Measurements from ENCODE around the gene FRRS1L. TPM values are rescaled to one million over a fixed set of nuclear protein-coding genes. Genes with fewer than 3 reads are reported as not detected.

FRRS1L gene
- total and polyA plus RNA-seq, 2 donors (not counting 1 experiment from before 2014, with no cell fraction given) = 0.08 to 0.17 TPM

GRCh38 chr9:109092051-109092580 is 74.9 kb downstream of the FRRS1L start:
- Histone ChIP-seq H3K4me3 (replicated peaks in 1 of 4; ENCODE audit: control extremely low read depth in 1 of 4, insufficient read depth in 1 of 4, low read depth in 3 of 4, low read length in 4 of 4) (no peak overlapping the region), H3K36me3 (ENCODE audit: control insufficient read depth, insufficient read depth, low read length) (peaks cover 11% of the 10 kb centered on the region), H3K27me3 (ENCODE audit: control insufficient read depth, insufficient read depth, low read length) (no peaks in the 10 kb centered on the region), H3K9ac (ENCODE audit: insufficient read depth, low read length) (no peak overlapping the region), H4K20me1 (ENCODE audit: control insufficient read depth, extremely low read depth, insufficient read depth, low read length) (no peaks in the 10 kb centered on the region), H3K79me2 (ENCODE audit: control insufficient read depth, insufficient read depth, low read length) (peaks cover 34% of the 10 kb centered on the region), H2AFZ (ENCODE audit: low read length) (no peak overlapping the region), H3K27ac (ENCODE audit: insufficient read depth, low read length) (no peak overlapping the region), H3K9me3 (ENCODE audit: control insufficient read depth, insufficient read depth, low read depth, low read length) (no peaks in the 10 kb centered on the region), H3K4me2 (ENCODE audit: extremely low read depth, insufficient read depth, low read length) (no peak overlapping the region), H3K4me1 (ENCODE audit: control insufficient read depth, extremely low read depth, insufficient read depth, low read length) (no peaks in the 10 kb centered on the region)
- TF ChIP-seq EZH2 (IDR thresholded peaks at IDR 0.05; ENCODE audit: low read length, missing control alignments) = no peak
- TF ChIP-seq CTCF (conservative IDR thresholded peaks at IDR 0.05 in 1 of 2, IDR thresholded peaks at IDR 0.05 in 1 of 2; ENCODE audit: low read depth in 1 of 2, low read length in 2 of 2) = no peak
- DNase-seq (ENCODE audit: low read depth in 2 of 2) = no peak

DNA sequence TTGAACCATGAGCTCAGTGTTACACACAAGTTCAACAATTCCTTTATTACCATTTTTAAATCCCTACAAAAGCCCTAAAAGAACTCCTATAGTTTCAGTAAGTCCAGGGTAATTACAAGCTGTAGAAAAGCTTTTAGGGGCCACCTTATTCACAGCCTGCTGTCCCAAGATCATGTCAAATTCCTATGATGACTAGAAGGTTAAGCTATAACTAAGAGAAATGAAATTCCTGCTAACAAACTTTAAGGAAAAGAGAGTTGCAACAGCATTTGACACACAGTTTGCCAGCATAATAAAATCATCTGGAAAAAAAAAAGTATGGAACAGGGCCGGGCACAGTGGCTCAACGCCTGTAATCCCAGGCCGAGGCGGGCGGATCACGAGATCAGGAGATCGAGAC is 78.8 kb downstream of the FRRS1L start:
- Histone ChIP-seq H3K9me3 (ENCODE audit: control insufficient read depth, insufficient read depth, low read depth, low read length) (no peaks in the 10 kb centered on the region), H3K4me3 (replicated peaks in 1 of 4; ENCODE audit: control extremely low read depth in 1 of 4, insufficient read depth in 1 of 4, low read depth in 3 of 4, low read length in 4 of 4) (no peak overlapping the region), H3K9ac (ENCODE audit: insufficient read depth, low read length) (no peak overlapping the region), H3K4me1 (ENCODE audit: control insufficient read depth, extremely low read depth, insufficient read depth, low read length) (no peaks in the 10 kb centered on the region), H3K27ac (ENCODE audit: insufficient read depth, low read length) (no peak overlapping the region), H3K4me2 (ENCODE audit: extremely low read depth, insufficient read depth, low read length) (no peak overlapping the region), H4K20me1 (ENCODE audit: control insufficient read depth, extremely low read depth, insufficient read depth, low read length) (no peaks in the 10 kb centered on the region), H3K79me2 (ENCODE audit: control insufficient read depth, insufficient read depth, low read length) (peaks cover 2% of the 10 kb centered on the region), H3K27me3 (ENCODE audit: control insufficient read depth, insufficient read depth, low read length) (no peaks in the 10 kb centered on the region), H2AFZ (ENCODE audit: low read length) (no peak overlapping the region), H3K36me3 (ENCODE audit: control insufficient read depth, insufficient read depth, low read length) (peaks cover 8% of the 10 kb centered on the region)
- DNase-seq (ENCODE audit: low read depth in 2 of 2) = peak in 1 of 2 donors; percentile 17
- TF ChIP-seq EZH2 (IDR thresholded peaks at IDR 0.05; ENCODE audit: low read length, missing control alignments) = no peak
- TF ChIP-seq CTCF (conservative IDR thresholded peaks at IDR 0.05 in 1 of 2, IDR thresholded peaks at IDR 0.05 in 1 of 2; ENCODE audit: low read depth in 1 of 2, low read length in 2 of 2) = no peak

DNA sequence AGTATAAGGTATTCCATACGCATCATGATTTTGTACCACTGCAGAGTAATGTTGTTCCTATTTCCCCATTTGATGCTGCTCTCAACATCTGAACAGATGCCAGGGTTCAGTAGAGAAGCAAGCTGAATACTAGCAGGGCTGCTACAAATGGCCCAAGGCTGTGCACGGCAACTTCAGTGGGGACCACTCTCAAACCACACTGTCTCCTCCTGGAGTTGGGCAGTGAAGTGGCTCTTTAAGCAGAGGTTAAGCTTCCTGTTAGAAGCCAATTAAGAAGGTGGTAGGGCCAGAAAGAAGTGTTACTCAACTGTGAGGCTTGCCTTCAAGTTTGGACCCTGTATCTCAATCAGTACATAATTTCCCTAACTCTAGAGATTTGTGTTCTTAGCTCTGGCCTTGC is 79.3 kb downstream of the FRRS1L start:
- Histone ChIP-seq H3K4me2 (ENCODE audit: extremely low read depth, insufficient read depth, low read length) (no peak overlapping the region), H3K79me2 (ENCODE audit: control insufficient read depth, insufficient read depth, low read length) (peaks cover 2% of the 10 kb centered on the region), H3K9me3 (ENCODE audit: control insufficient read depth, insufficient read depth, low read depth, low read length) (no peaks in the 10 kb centered on the region), H3K36me3 (ENCODE audit: control insufficient read depth, insufficient read depth, low read length) (peaks cover 8% of the 10 kb centered on the region), H3K9ac (ENCODE audit: insufficient read depth, low read length) (no peak overlapping the region), H3K27me3 (ENCODE audit: control insufficient read depth, insufficient read depth, low read length) (no peaks in the 10 kb centered on the region), H3K27ac (ENCODE audit: insufficient read depth, low read length) (no peak overlapping the region), H2AFZ (ENCODE audit: low read length) (no peak overlapping the region), H3K4me1 (ENCODE audit: control insufficient read depth, extremely low read depth, insufficient read depth, low read length) (no peaks in the 10 kb centered on the region), H3K4me3 (replicated peaks in 1 of 4; ENCODE audit: control extremely low read depth in 1 of 4, insufficient read depth in 1 of 4, low read depth in 3 of 4, low read length in 4 of 4) (no peak overlapping the region), H4K20me1 (ENCODE audit: control insufficient read depth, extremely low read depth, insufficient read depth, low read length) (no peaks in the 10 kb centered on the region)
- TF ChIP-seq EZH2 (IDR thresholded peaks at IDR 0.05; ENCODE audit: low read length, missing control alignments) (no peak), CTCF (conservative IDR thresholded peaks at IDR 0.05 in 1 of 2, IDR thresholded peaks at IDR 0.05 in 1 of 2; ENCODE audit: low read depth in 1 of 2, low read length in 2 of 2) (no peak)
- DNase-seq (ENCODE audit: low read depth in 2 of 2) = no peak
